WTC11 (cell line): ENCODE measurements around the gene EREG. TPM values are rescaled to one million over a fixed set of nuclear protein-coding genes. Genes with fewer than 3 reads are reported as not detected.

Experiments
- ATAC-seq: fragments of 200-7000 bp; cut with Tn5 transposase; 2 replicates; pipeline ENCODE4 v1.10.0; 2021; ENCODE audit warnings: mild to moderate bottlenecking, moderate library complexity
- CTCF ChIA-PET: fragments of 300-600 bp; sonication (Branson Sonifier 250); formaldehyde crosslinking; loops from one replicate; lab custom pipeline; 2021; ENCODE audit warnings: antibody characterized with exemption; lab: Charles Lee
- POLR2A ChIA-PET: fragments of 350-600 bp; sonication (Branson Sonifier 250); formaldehyde crosslinking; loops from one replicate; lab custom pipeline; 2021; ENCODE audit warnings: antibody characterized with exemption; lab: Charles Lee
- DNase-seq: peaks from one replicate; pipeline ENCODE4 v3.0.0; 2021; ENCODE audit warnings: low spot score
- H3K27ac Mint-ChIP-seq: 2 replicates; pipeline ENCODE4 v1.8.0; 2021; ENCODE audit warnings: mixed read lengths
- H3K27me3 Mint-ChIP-seq: 2 replicates; pipeline ENCODE4 v1.8.0; 2021; ENCODE audit warnings: low read depth, mild to moderate bottlenecking, moderate library complexity, mixed read lengths
- H3K36me3 Mint-ChIP-seq: 2 replicates; pipeline ENCODE4 v1.8.0; 2021; ENCODE audit warnings: mixed read lengths
- H3K4me1 Mint-ChIP-seq: 2 replicates; pipeline ENCODE4 v1.8.0; 2022; ENCODE audit warnings: mixed read lengths
- H3K4me3 Mint-ChIP-seq: 2 replicates; pipeline ENCODE4 v1.8.0; 2021; ENCODE audit warnings: mild to moderate bottlenecking, moderate library complexity, mixed read lengths
- H3K9me3 Mint-ChIP-seq: 2 replicates; pipeline ENCODE4 v1.8.0; 2021; ENCODE audit warnings: mixed read lengths
- CBFB ChIP-seq: sonication (generic); formaldehyde crosslinking; IDR thresholded peaks from 2 replicates; pipeline ENCODE4 v1.8.1; 2022; ENCODE audit warnings: mild to moderate bottlenecking, low read depth, missing genetic modification reagents
- GRHL2 ChIP-seq: fragments of 250-450 bp; sonication (Bioruptor Pico); IDR thresholded peaks from 2 replicates; pipeline ENCODE4 v1.8.0; 2022; ENCODE audit warnings: mild to moderate bottlenecking, moderate library complexity; ENCODE audit not compliant: insufficient replicate concordance, severe bottlenecking
- HMGA2 ChIP-seq: fragments of 250-450 bp; sonication (Bioruptor Pico); IDR thresholded peaks from 2 replicates; pipeline ENCODE4 v1.4.0; 2021; ENCODE audit warnings: mild to moderate bottlenecking, moderate library complexity
- NFYB ChIP-seq: sonication (generic); formaldehyde crosslinking; conservative IDR thresholded peaks from 2 replicates; pipeline ENCODE4 v1.8.0; 2022; ENCODE audit warnings: low read depth, missing genetic modification reagents
- NR3C1 ChIP-seq: sonication (generic); formaldehyde crosslinking; conservative IDR thresholded peaks from 2 replicates; pipeline ENCODE4 v1.8.1; 2023; ENCODE audit warnings: low read depth, mild to moderate bottlenecking, missing genetic modification reagents
- SMAD4 ChIP-seq: sonication (generic); formaldehyde crosslinking; IDR thresholded peaks from 2 replicates; pipeline ENCODE4 v1.8.0; 2022; ENCODE audit warnings: mild to moderate bottlenecking, missing genetic modification reagents
- SP1 ChIP-seq: sonication (generic); formaldehyde crosslinking; conservative IDR thresholded peaks from 2 replicates; pipeline ENCODE4 v1.8.1; 2022; ENCODE audit warnings: missing genetic modification reagents
- TEAD1 ChIP-seq: sonication (generic); formaldehyde crosslinking; IDR thresholded peaks from 2 replicates; pipeline ENCODE4 v1.8.0; 2022; ENCODE audit warnings: mild to moderate bottlenecking, missing genetic modification reagents
- ZNF232 ChIP-seq: sonication (generic); formaldehyde crosslinking; IDR thresholded peaks from 2 replicates; pipeline ENCODE4 v1.8.0; 2022; ENCODE audit warnings: mild to moderate bottlenecking, missing genetic modification reagents
- ZNF416 ChIP-seq: fragments of 250-450 bp; sonication (Bioruptor Pico); IDR thresholded peaks from 2 replicates; pipeline ENCODE4 v1.9.0; 2021; ENCODE audit warnings: mild to moderate bottlenecking, inconsistent platforms
- ZNF671 ChIP-seq: fragments of 250-450 bp; sonication (Bioruptor Pico); IDR thresholded peaks from 2 replicates; pipeline ENCODE4 v1.8.0; 2021; ENCODE audit warnings: mild to moderate bottlenecking
- total RNA-seq: library from RNA; stranded (reverse); gene quantifications from 3 replicates; pipeline ENCODE4 v1.2.3, GENCODE V29; 2021
- TF ChIP-seq, protein P1 (sequence below): sonication (generic); formaldehyde crosslinking; IDR thresholded peaks from 2 replicates; pipeline ENCODE4 v1.8.0; 2022; ENCODE audit warnings: missing genetic modification reagents
- TF ChIP-seq, protein P2 (sequence below): sonication (generic); formaldehyde crosslinking; IDR thresholded peaks from 2 replicates; pipeline ENCODE4 v1.8.1; 2023; ENCODE audit warnings: mild to moderate bottlenecking, missing genetic modification reagents, borderline replicate concordance
- TF ChIP-seq, protein P3 (sequence below): sonication (generic); formaldehyde crosslinking; IDR thresholded peaks from 2 replicates; pipeline ENCODE4 v1.8.1; 2023; ENCODE audit warnings: mild to moderate bottlenecking, missing genetic modification reagents
- TF ChIP-seq, protein P4 (sequence below): sonication (generic); formaldehyde crosslinking; conservative IDR thresholded peaks from 2 replicates; pipeline ENCODE4 v1.8.1; 2022; ENCODE audit warnings: mild to moderate bottlenecking, missing genetic modification reagents
- TF ChIP-seq, protein P5 (sequence below): fragments of 250-450 bp; sonication (Bioruptor Pico); IDR thresholded peaks from 2 replicates; pipeline ENCODE4 v1.9.0; 2021; ENCODE audit warnings: mild to moderate bottlenecking
- TF ChIP-seq, protein P6 (sequence below): fragments of 250-450 bp; sonication (Bioruptor Pico); IDR thresholded peaks from 2 replicates; pipeline ENCODE4 v1.8.0; 2021; ENCODE audit warnings: mild to moderate bottlenecking
- TF ChIP-seq, protein P7 (sequence below): sonication (generic); formaldehyde crosslinking; IDR thresholded peaks from 2 replicates; pipeline ENCODE4 v1.8.1; 2023; ENCODE audit warnings: mild to moderate bottlenecking, moderate library complexity, missing genetic modification reagents
- TF ChIP-seq, protein P8 (sequence below): sonication (generic); formaldehyde crosslinking; IDR thresholded peaks from 2 replicates; pipeline ENCODE4 v1.8.0; 2022; ENCODE audit warnings: mild to moderate bottlenecking, missing genetic modification reagents

The EREG gene
- total RNA-seq, 1 experiment from 2014 or later = 0.09 TPM

DNA sequence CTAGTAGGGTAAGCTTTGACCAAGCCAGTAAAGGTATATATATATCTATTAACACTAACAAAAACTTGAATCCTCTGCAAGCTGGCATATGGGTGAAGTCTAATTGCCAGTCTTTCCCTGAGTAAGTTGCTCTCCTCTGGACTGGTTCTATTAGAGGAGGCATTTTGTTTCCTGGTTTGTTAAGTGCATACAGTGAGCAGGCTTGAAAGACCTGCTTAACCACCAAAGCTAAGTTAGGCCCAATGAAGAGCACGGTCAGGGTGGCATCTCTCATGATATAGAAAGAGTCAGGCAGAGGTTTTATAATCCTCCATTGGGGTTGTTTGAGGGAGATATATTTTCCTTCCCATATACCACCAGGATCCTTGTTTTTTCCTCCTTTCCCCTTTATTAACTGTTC is 70.4 kb downstream of the EREG start:
- H3K36me3 Mint-ChIP-seq = no peaks in the 10 kb centered on the region
- H3K27ac Mint-ChIP-seq = no peak overlapping the region
- ChIA-PET CTCF (interaction anchor here (0.9 kb wide), 1 partner anchor 10 kb away, joined by 3 read pairs; the partner anchor contains the start of gene AREG), POLR2A (no interaction called here)
- ATAC-seq = no peak
- no peaks in the 10 kb centered on the region; the same call in 1 of the 2 replicates for H3K27me3 Mint-ChIP-seq
- TF ChIP-seq GRHL2 (CRISPR knock-in tag) = no peak
- TF ChIP-seq, protein P1, sequence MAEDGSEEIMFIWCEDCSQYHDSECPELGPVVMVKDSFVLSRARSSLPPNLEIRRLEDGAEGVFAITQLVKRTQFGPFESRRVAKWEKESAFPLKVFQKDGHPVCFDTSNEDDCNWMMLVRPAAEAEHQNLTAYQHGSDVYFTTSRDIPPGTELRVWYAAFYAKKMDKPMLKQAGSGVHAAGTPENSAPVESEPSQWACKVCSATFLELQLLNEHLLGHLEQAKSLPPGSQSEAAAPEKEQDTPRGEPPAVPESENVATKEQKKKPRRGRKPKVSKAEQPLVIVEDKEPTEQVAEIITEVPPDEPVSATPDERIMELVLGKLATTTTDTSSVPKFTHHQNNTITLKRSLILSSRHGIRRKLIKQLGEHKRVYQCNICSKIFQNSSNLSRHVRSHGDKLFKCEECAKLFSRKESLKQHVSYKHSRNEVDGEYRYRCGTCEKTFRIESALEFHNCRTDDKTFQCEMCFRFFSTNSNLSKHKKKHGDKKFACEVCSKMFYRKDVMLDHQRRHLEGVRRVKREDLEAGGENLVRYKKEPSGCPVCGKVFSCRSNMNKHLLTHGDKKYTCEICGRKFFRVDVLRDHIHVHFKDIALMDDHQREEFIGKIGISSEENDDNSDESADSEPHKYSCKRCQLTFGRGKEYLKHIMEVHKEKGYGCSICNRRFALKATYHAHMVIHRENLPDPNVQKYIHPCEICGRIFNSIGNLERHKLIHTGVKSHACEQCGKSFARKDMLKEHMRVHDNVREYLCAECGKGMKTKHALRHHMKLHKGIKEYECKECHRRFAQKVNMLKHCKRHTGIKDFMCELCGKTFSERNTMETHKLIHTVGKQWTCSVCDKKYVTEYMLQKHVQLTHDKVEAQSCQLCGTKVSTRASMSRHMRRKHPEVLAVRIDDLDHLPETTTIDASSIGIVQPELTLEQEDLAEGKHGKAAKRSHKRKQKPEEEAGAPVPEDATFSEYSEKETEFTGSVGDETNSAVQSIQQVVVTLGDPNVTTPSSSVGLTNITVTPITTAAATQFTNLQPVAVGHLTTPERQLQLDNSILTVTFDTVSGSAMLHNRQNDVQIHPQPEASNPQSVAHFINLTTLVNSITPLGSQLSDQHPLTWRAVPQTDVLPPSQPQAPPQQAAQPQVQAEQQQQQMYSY (CRISPR knock-in tag) = no peak
- TF ChIP-seq NR3C1 (CRISPR knock-in tag) = no peak
- TF ChIP-seq, protein P2, sequence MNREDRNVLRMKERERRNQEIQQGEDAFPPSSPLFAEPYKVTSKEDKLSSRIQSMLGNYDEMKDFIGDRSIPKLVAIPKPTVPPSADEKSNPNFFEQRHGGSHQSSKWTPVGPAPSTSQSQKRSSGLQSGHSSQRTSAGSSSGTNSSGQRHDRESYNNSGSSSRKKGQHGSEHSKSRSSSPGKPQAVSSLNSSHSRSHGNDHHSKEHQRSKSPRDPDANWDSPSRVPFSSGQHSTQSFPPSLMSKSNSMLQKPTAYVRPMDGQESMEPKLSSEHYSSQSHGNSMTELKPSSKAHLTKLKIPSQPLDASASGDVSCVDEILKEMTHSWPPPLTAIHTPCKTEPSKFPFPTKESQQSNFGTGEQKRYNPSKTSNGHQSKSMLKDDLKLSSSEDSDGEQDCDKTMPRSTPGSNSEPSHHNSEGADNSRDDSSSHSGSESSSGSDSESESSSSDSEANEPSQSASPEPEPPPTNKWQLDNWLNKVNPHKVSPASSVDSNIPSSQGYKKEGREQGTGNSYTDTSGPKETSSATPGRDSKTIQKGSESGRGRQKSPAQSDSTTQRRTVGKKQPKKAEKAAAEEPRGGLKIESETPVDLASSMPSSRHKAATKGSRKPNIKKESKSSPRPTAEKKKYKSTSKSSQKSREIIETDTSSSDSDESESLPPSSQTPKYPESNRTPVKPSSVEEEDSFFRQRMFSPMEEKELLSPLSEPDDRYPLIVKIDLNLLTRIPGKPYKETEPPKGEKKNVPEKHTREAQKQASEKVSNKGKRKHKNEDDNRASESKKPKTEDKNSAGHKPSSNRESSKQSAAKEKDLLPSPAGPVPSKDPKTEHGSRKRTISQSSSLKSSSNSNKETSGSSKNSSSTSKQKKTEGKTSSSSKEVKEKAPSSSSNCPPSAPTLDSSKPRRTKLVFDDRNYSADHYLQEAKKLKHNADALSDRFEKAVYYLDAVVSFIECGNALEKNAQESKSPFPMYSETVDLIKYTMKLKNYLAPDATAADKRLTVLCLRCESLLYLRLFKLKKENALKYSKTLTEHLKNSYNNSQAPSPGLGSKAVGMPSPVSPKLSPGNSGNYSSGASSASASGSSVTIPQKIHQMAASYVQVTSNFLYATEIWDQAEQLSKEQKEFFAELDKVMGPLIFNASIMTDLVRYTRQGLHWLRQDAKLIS (CRISPR knock-in tag) = no peak
- TF ChIP-seq, protein P3, sequence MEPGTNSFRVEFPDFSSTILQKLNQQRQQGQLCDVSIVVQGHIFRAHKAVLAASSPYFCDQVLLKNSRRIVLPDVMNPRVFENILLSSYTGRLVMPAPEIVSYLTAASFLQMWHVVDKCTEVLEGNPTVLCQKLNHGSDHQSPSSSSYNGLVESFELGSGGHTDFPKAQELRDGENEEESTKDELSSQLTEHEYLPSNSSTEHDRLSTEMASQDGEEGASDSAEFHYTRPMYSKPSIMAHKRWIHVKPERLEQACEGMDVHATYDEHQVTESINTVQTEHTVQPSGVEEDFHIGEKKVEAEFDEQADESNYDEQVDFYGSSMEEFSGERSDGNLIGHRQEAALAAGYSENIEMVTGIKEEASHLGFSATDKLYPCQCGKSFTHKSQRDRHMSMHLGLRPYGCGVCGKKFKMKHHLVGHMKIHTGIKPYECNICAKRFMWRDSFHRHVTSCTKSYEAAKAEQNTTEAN = no peak
- H3K4me1 Mint-ChIP-seq = no peaks in the 10 kb centered on the region
- H3K4me3 Mint-ChIP-seq = no peak overlapping the region
- H3K9me3 Mint-ChIP-seq = peaks cover 21% of the 10 kb centered on the region
- no peak for DNase-seq

DNA sequence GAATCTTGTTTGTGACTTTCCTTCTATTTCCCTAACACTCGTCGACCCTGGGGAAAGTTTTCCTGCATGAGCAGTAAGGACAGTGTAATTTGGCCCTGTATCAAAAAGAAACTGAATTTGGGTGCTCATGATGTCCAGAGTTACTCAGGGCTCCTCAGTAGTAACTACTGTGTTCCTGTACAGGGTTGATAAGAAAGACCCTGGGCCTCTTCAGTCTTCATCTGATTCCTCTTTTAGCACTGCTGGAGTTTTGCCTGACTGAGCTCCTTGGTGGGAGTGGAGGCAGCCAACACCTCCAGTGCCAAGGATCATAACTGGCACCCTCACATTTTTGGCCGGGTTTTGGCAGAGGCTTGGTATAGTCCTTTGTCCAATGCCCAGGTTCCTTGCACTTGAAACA is 72.9 kb downstream of the EREG start:
- CTCF ChIA-PET = no interaction called here
- no peak for ATAC-seq

More for the DNA sequence above, 72.9 kb downstream of the EREG start:
- peaks cover 25% of the 10 kb centered on the region for H3K9me3 Mint-ChIP-seq
- TF ChIP-seq, protein P4, sequence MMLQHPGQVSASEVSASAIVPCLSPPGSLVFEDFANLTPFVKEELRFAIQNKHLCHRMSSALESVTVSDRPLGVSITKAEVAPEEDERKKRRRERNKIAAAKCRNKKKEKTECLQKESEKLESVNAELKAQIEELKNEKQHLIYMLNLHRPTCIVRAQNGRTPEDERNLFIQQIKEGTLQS = no peak
- TF ChIP-seq NFYB (no peak), SMAD4 (CRISPR knock-in tag) (no peak), SP1 (no peak), ZNF416 (CRISPR knock-in tag) (no peak), CBFB (no peak), ZNF671 (CRISPR knock-in tag) (no peak), ZNF232 (CRISPR knock-in tag) (no peak), HMGA2 (CRISPR knock-in tag) (no peak), TEAD1 (CRISPR knock-in tag) (no peak)
- TF ChIP-seq, protein P5, sequence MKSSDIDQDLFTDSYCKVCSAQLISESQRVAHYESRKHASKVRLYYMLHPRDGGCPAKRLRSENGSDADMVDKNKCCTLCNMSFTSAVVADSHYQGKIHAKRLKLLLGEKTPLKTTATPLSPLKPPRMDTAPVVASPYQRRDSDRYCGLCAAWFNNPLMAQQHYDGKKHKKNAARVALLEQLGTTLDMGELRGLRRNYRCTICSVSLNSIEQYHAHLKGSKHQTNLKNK (CRISPR knock-in tag) = no peak
- TF ChIP-seq, protein P6, sequence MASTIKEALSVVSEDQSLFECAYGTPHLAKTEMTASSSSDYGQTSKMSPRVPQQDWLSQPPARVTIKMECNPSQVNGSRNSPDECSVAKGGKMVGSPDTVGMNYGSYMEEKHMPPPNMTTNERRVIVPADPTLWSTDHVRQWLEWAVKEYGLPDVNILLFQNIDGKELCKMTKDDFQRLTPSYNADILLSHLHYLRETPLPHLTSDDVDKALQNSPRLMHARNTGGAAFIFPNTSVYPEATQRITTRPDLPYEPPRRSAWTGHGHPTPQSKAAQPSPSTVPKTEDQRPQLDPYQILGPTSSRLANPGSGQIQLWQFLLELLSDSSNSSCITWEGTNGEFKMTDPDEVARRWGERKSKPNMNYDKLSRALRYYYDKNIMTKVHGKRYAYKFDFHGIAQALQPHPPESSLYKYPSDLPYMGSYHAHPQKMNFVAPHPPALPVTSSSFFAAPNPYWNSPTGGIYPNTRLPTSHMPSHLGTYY (CRISPR knock-in tag) = no peak
- TF ChIP-seq, protein P7, sequence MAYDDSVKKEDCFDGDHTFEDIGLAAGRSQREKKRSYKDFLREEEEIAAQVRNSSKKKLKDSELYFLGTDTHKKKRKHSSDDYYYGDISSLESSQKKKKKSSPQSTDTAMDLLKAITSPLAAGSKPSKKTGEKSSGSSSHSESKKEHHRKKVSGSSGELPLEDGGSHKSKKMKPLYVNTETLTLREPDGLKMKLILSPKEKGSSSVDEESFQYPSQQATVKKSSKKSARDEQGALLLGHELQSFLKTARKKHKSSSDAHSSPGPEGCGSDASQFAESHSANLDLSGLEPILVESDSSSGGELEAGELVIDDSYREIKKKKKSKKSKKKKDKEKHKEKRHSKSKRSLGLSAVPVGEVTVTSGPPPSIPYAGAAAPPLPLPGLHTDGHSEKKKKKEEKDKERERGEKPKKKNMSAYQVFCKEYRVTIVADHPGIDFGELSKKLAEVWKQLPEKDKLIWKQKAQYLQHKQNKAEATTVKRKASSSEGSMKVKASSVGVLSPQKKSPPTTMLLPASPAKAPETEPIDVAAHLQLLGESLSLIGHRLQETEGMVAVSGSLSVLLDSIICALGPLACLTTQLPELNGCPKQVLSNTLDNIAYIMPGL (CRISPR knock-in tag) = no peak
- TF ChIP-seq, protein P8, sequence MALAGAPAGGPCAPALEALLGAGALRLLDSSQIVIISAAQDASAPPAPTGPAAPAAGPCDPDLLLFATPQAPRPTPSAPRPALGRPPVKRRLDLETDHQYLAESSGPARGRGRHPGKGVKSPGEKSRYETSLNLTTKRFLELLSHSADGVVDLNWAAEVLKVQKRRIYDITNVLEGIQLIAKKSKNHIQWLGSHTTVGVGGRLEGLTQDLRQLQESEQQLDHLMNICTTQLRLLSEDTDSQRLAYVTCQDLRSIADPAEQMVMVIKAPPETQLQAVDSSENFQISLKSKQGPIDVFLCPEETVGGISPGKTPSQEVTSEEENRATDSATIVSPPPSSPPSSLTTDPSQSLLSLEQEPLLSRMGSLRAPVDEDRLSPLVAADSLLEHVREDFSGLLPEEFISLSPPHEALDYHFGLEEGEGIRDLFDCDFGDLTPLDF = no peak
- TF ChIP-seq, all 79 proteins: peak for 0
- no peak for DNase-seq
- POLR2A ChIA-PET = no interaction called here
- H3K4me3 Mint-ChIP-seq = no peak overlapping the region
- H3K4me1 Mint-ChIP-seq = no peaks in the 10 kb centered on the region
- no peak overlapping the region for H3K27ac Mint-ChIP-seq
- H3K36me3 Mint-ChIP-seq = no peaks in the 10 kb centered on the region
- H3K27me3 Mint-ChIP-seq = peaks cover 2% of the 10 kb centered on the region
